K562 (cell line): ENCODE measurements around the gene DNAJC12.

Source experiments
- EHMT2 ChIP-seq: fragments of 450-650 bp; IDR thresholded peaks from 2 replicates; pipeline ENCODE4 v1.6.1; 2018; ENCODE audit warnings: antibody characterized with exemption
- JUND ChIP-seq, 2 experiments: IDR thresholded peaks; 2 replicates in 1 of 2; 3 replicates in 1 of 2; pipeline ENCODE4 v1.6.1; 2011; ENCODE audit warnings: borderline replicate concordance in 2 of 2, low read depth in 2 of 2, low read length in 2 of 2, improper control_type of control experiment in 1 of 2, missing biosample characterization in 1 of 2, missing genetic modification characterization in 1 of 2, missing genetic modification reagents in 1 of 2
- RBM22 ChIP-seq: fragments of 200-400 bp; formaldehyde crosslinking; IDR thresholded peaks from 2 replicates; pipeline ENCODE4 v1.6.1; 2018; ENCODE audit warnings: low read length, low read depth; ENCODE audit not compliant: poor library complexity, severe bottlenecking
- ZSCAN29 ChIP-seq: fragments of 450-650 bp; IDR thresholded peaks from 2 replicates; pipeline ENCODE4 v1.6.1; 2017

DNA sequence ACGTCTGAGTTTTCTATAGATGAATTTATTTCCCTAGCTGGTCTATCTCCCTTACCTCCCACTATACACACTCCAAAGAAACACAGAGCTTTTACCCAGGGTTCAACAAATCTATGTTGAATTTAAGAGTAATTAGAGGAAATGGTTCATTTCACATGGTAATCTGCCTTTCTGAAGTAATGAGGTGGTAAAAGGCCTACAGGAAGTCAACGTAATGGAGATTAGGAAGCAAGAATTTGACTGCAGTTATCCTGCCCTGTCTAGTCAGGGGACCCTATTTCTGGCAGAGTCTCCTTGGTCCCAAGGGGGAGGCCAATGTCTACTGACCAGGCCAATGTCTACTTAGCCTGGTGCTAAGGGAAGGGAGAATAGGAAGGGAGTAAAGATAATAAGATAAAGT lies 25.1 kb upstream of the DNAJC12 start:
- TF ChIP-seq ZSCAN29 (no peak), EHMT2 (no peak), JUND (IDR thresholded peaks at IDR 0.05; ENCODE audit: borderline replicate concordance, low read depth, low read length) (no peak), JUND (tag; IDR thresholded peaks at IDR 0.05; ENCODE audit: borderline replicate concordance, low read depth, low read length) (no peak), RBM22 (no peak)
